ENCODE results near the gene CYB5R3.

DNA sequence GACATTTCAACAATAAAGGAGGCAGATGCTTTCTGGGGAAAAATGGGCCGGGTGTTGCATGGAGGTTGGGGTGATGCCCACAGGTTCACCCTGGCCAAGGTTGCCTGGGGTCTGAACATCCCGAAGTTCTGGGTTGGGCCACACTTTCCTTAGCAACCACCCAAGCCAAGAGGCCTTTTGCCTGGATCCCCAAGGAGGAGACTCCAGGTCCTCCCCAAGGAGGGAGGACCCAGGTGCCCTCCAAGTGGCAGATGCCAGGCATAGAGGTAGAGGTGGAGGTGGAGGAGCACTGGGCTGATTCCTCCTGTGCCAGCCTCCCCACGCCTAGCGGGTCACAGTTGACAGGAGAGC is 1.2 kb downstream of the CYB5R3 start:
- TF ChIP-seq CTCF (conservative IDR thresholded peaks at IDR 0.05; ENCODE audit: low read depth, low read length) (no peak), EZH2 (IDR thresholded peaks at IDR 0.05; ENCODE audit: borderline replicate concordance, low read depth, low read length, poor library complexity, severe bottlenecking) (no peak)
